ENCODE results near the gene SHKBP1.
A peak's percentile ranks its signal among the peaks of the same experiment; 100 is the strongest.

Gene SHKBP1

GRCh38 chr19:40620161-40620485 is 43.5 kb downstream of the SHKBP1 start:
- Histone ChIP-seq H3K79me2 (ENCODE audit: control insufficient read depth, insufficient read depth, low read length) (no peaks in the 10 kb centered on the region), H4K5ac (ENCODE audit: low read length) (no peak overlapping the region), H3K36me3 (ENCODE audit: control insufficient read depth, insufficient read depth, low read length) (peaks cover 2% of the 10 kb centered on the region), H3K27ac (ENCODE audit: low read depth, low read length) (no peak overlapping the region), H3K4me1 (ENCODE audit: control insufficient read depth, low read depth, low read length) (peaks cover 6% of the 10 kb centered on the region), H3K4ac (ENCODE audit: low read depth, low read length) (no peak overlapping the region), H3K4me3 (ENCODE audit: low read length) (no peak overlapping the region), H2BK15ac (replicated peaks; ENCODE audit: low read depth) (no peak overlapping the region), H2BK5ac (ENCODE audit: low read length) (no peak overlapping the region), H3K79me1 (ENCODE audit: low read length) (peaks cover 1% of the 10 kb centered on the region), H3K23ac (ENCODE audit: low read length) (no peak overlapping the region), H2BK120ac (ENCODE audit: low read depth, low read length) (no peak overlapping the region), H4K8ac (ENCODE audit: low read depth, low read length) (no peak overlapping the region), H3K27me3 (ENCODE audit: insufficient read depth, low read length, poor library complexity) (no peaks in the 10 kb centered on the region), H3K9ac (ENCODE audit: low read length) (no peak overlapping the region), H3K18ac (ENCODE audit: low read length) (no peak overlapping the region), H3K4me2 (ENCODE audit: low read length) (no peak overlapping the region), H2AK5ac (ENCODE audit: low read length) (no peak overlapping the region), H3K56ac (ENCODE audit: low read length) (no peak overlapping the region)
- DNase-seq = no peak
- WGBS (ENCODE audit: extremely low coverage, insufficient coverage, low lambda C conversion rate) = no CpG with 5 or more reads among the region's 8 CpGs

GRCh38 chr19:40621283-40621682 is 44.6 kb downstream of the SHKBP1 start:
- H2BK120ac ChIP-seq (ENCODE audit: low read depth, low read length) = no peak overlapping the region
- H4K5ac ChIP-seq (ENCODE audit: low read length) = no peak overlapping the region
- H3K27ac ChIP-seq (ENCODE audit: low read depth, low read length) = no peak overlapping the region
- no CpG with 5 or more reads among the region's 2 CpGs for WGBS (ENCODE audit: extremely low coverage, insufficient coverage, low lambda C conversion rate)
- no peak overlapping the region for H3K18ac ChIP-seq (ENCODE audit: low read length)
- H3K79me2 ChIP-seq (ENCODE audit: control insufficient read depth, insufficient read depth, low read length) = no peaks in the 10 kb centered on the region
- no peak overlapping the region for H2BK5ac ChIP-seq (ENCODE audit: low read length)
- H3K56ac ChIP-seq (ENCODE audit: low read length) = no peak overlapping the region
- no peak for DNase-seq
- no peak overlapping the region for H3K4ac ChIP-seq (ENCODE audit: low read depth, low read length)
- no peak overlapping the region for H3K4me3 ChIP-seq (ENCODE audit: low read length)
- no peak overlapping the region for H3K23ac ChIP-seq (ENCODE audit: low read length)
- H2AK5ac ChIP-seq (ENCODE audit: low read length) = no peak overlapping the region
- H3K9ac ChIP-seq (ENCODE audit: low read length) = no peak overlapping the region
- no peaks in the 10 kb centered on the region for H3K79me1 ChIP-seq (ENCODE audit: low read length)
- no peak overlapping the region for H4K8ac ChIP-seq (ENCODE audit: low read depth, low read length)
- no peak overlapping the region for H3K4me2 ChIP-seq (ENCODE audit: low read length)
- H3K27me3 ChIP-seq (ENCODE audit: insufficient read depth, low read length, poor library complexity) = no peaks in the 10 kb centered on the region
- H3K36me3 ChIP-seq (ENCODE audit: control insufficient read depth, insufficient read depth, low read length) = peaks cover 2% of the 10 kb centered on the region
- peaks cover 6% of the 10 kb centered on the region for H3K4me1 ChIP-seq (ENCODE audit: control insufficient read depth, low read depth, low read length)
- no peak overlapping the region for H2BK15ac ChIP-seq (replicated peaks; ENCODE audit: low read depth)

DNA sequence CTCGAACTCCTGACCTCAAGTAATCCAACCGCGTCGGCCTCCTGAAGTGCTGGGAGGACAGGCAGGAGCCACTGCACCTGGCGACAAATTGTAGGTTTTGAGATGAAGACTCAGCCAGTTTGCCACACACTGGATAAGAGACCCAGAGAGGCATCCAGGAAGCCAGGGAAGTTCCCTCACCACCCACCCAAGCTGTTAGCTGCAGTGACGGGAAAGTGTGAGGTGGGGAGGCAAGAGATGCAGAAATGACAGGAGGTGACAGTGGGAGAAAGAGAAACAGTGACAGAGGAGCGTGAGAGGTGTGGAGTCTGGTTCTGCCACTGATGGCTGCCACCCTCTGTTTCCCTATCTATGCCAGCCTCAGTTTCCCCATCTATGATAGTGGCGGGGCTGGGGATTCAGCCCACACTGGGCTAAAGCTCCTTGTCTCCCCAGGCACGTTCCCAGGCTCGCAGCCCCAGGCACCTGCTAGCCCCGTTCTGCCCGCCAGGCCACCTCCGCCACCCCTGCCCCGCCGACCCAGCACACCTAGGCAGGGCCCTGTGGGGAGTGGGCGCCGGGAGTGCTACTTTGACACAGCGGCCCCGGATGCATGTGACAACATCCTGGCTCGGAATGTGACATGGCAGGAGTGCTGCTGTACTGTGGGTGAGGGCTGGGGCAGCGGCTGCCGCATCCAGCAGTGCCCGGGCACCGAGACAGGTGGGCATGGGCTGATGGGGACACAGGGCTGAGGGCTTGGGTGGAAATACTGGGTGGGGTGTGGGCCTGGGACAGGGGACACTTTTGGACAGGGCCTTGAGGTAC is 45.5 kb downstream of the SHKBP1 start:
- H3K27ac ChIP-seq (ENCODE audit: low read depth, low read length) = no peak overlapping the region
- no peak overlapping the region for H4K8ac ChIP-seq (ENCODE audit: low read depth, low read length)
- no peak overlapping the region for H3K18ac ChIP-seq (ENCODE audit: low read length)
- no peak overlapping the region for H2BK120ac ChIP-seq (ENCODE audit: low read depth, low read length)
- no peaks in the 10 kb centered on the region for H3K27me3 ChIP-seq (ENCODE audit: insufficient read depth, low read length, poor library complexity)
- DNase-seq = no peak
- H2AK5ac ChIP-seq (ENCODE audit: low read length) = no peak overlapping the region
- no peak overlapping the region for H3K4ac ChIP-seq (ENCODE audit: low read depth, low read length)
- H2BK5ac ChIP-seq (ENCODE audit: low read length) = no peak overlapping the region
- H3K56ac ChIP-seq (ENCODE audit: low read length) = peak overlapping the region; percentile 79
- H3K79me1 ChIP-seq (ENCODE audit: low read length) = no peaks in the 10 kb centered on the region
- no peak overlapping the region for H3K4me2 ChIP-seq (ENCODE audit: low read length)
- no peak overlapping the region for H4K5ac ChIP-seq (ENCODE audit: low read length)
- peaks cover 2% of the 10 kb centered on the region for H3K36me3 ChIP-seq (ENCODE audit: control insufficient read depth, insufficient read depth, low read length)
- H2BK15ac ChIP-seq (replicated peaks; ENCODE audit: low read depth) = no peak overlapping the region
- WGBS (ENCODE audit: extremely low coverage, insufficient coverage, low lambda C conversion rate) = no CpG with 5 or more reads among the region's 24 CpGs
- no peaks in the 10 kb centered on the region for H3K79me2 ChIP-seq (ENCODE audit: control insufficient read depth, insufficient read depth, low read length)
- no peak overlapping the region for H3K23ac ChIP-seq (ENCODE audit: low read length)
- H3K9ac ChIP-seq (ENCODE audit: low read length) = no peak overlapping the region
- no peak overlapping the region for H3K4me3 ChIP-seq (ENCODE audit: low read length)
- H3K4me1 ChIP-seq (ENCODE audit: control insufficient read depth, low read depth, low read length) = peaks cover 6% of the 10 kb centered on the region

GRCh38 chr19:40622773-40623075 is 46.1 kb downstream of the SHKBP1 start:
- DNase-seq = no peak
- no peak overlapping the region for H2AK5ac ChIP-seq (ENCODE audit: low read length)
- no peak overlapping the region for H3K4me2 ChIP-seq (ENCODE audit: low read length)
- no peak overlapping the region for H2BK15ac ChIP-seq (replicated peaks; ENCODE audit: low read depth)
- H3K79me1 ChIP-seq (ENCODE audit: low read length) = no peaks in the 10 kb centered on the region
- H3K4me1 ChIP-seq (ENCODE audit: control insufficient read depth, low read depth, low read length) = peaks cover 6% of the 10 kb centered on the region
- peak overlapping the region; percentile 79 for H3K56ac ChIP-seq (ENCODE audit: low read length)
- WGBS (ENCODE audit: extremely low coverage, insufficient coverage, low lambda C conversion rate) = no CpG with 5 or more reads among the region's 7 CpGs
- H3K36me3 ChIP-seq (ENCODE audit: control insufficient read depth, insufficient read depth, low read length) = peaks cover 2% of the 10 kb centered on the region
- no peak overlapping the region for H3K4ac ChIP-seq (ENCODE audit: low read depth, low read length)
- no peak overlapping the region for H3K9ac ChIP-seq (ENCODE audit: low read length)
- no peak overlapping the region for H2BK120ac ChIP-seq (ENCODE audit: low read depth, low read length)
- no peak overlapping the region for H3K4me3 ChIP-seq (ENCODE audit: low read length)
- H3K27ac ChIP-seq (ENCODE audit: low read depth, low read length) = no peak overlapping the region
- H3K27me3 ChIP-seq (ENCODE audit: insufficient read depth, low read length, poor library complexity) = no peaks in the 10 kb centered on the region
- H3K18ac ChIP-seq (ENCODE audit: low read length) = no peak overlapping the region
- H4K8ac ChIP-seq (ENCODE audit: low read depth, low read length) = no peak overlapping the region
- H2BK5ac ChIP-seq (ENCODE audit: low read length) = no peak overlapping the region
- no peak overlapping the region for H4K5ac ChIP-seq (ENCODE audit: low read length)
- peak overlapping the region; percentile 74 for H3K23ac ChIP-seq (ENCODE audit: low read length)
- no peaks in the 10 kb centered on the region for H3K79me2 ChIP-seq (ENCODE audit: control insufficient read depth, insufficient read depth, low read length)

- Histone ChIP-seq H3K36me3 (ENCODE audit: control insufficient read depth, insufficient read depth, low read length) (peaks cover 2% of the 10 kb centered on the region), H2AK5ac (ENCODE audit: low read length) (no peak overlapping the region), H3K18ac (ENCODE audit: low read length) (no peak overlapping the region), H3K9ac (ENCODE audit: low read length) (peak overlapping the region; percentile 46), H4K8ac (ENCODE audit: low read depth, low read length) (no peak overlapping the region), H3K4me1 (ENCODE audit: control insufficient read depth, low read depth, low read length) (peaks cover 6% of the 10 kb centered on the region), H2BK5ac (ENCODE audit: low read length) (peak overlapping the region; percentile 28), H3K27ac (ENCODE audit: low read depth, low read length) (peak overlapping the region; percentile 30), H2BK15ac (replicated peaks; ENCODE audit: low read depth) (no peak overlapping the region), H3K27me3 (ENCODE audit: insufficient read depth, low read length, poor library complexity) (no peaks in the 10 kb centered on the region), H3K4me3 (ENCODE audit: low read length) (no peak overlapping the region), H3K23ac (ENCODE audit: low read length) (no peak overlapping the region), H3K4ac (ENCODE audit: low read depth, low read length) (no peak overlapping the region), H3K56ac (ENCODE audit: low read length) (peak overlapping the region; percentile 79), H2BK120ac (ENCODE audit: low read depth, low read length) (no peak overlapping the region), H3K79me2 (ENCODE audit: control insufficient read depth, insufficient read depth, low read length) (no peaks in the 10 kb centered on the region), H3K79me1 (ENCODE audit: low read length) (no peaks in the 10 kb centered on the region), H4K5ac (ENCODE audit: low read length) (no peak overlapping the region), H3K4me2 (ENCODE audit: low read length) (peak overlapping the region; percentile 47)
- peak; percentile 99 for DNase-seq
- no CpG with 5 or more reads among the region's 41 CpGs for WGBS (ENCODE audit: extremely low coverage, insufficient coverage, low lambda C conversion rate)
Observed at GRCh38 chr19:40623403-40624251, 47.0 kb downstream of the SHKBP1 start.

Measured in mesendoderm (in vitro differentiated cells).